Vagina (tissue), 2 donors: ENCODE data around the gene AARS2.

Source experiments
- POLR2A ChIP-seq, 2 donors: fragments of 450-650 bp; IDR thresholded peaks; one replicate each; pipeline ENCODE4 v1.6.1; 2017; ENCODE audit warnings: antibody characterized with exemption in 2 of 2, mild to moderate bottlenecking in 2 of 2, moderate library complexity in 2 of 2
- POLR2AphosphoS5 ChIP-seq, 2 donors: sonication (generic); formaldehyde crosslinking; IDR thresholded peaks; one replicate each; pipeline ENCODE4 v1.9.0; 2017; ENCODE audit warnings: antibody characterized with exemption in 2 of 2, mild to moderate bottlenecking in 2 of 2, low read depth in 1 of 2; ENCODE audit not compliant: insufficient read depth in 1 of 2
- TF ChIP-seq, protein P1 (sequence below), 3 experiments: fragments of 450-650 bp in 2 of 3; fragments of 200-600 bp in 1 of 3; sonication (generic) in 1 of 3; IDR thresholded peaks; one replicate each; pipeline ENCODE4 v1.5.1; 2017 to 2019; ENCODE audit warnings: antibody characterized with exemption in 3 of 3, mild to moderate bottlenecking in 2 of 3, moderate library complexity in 2 of 3

DNA sequence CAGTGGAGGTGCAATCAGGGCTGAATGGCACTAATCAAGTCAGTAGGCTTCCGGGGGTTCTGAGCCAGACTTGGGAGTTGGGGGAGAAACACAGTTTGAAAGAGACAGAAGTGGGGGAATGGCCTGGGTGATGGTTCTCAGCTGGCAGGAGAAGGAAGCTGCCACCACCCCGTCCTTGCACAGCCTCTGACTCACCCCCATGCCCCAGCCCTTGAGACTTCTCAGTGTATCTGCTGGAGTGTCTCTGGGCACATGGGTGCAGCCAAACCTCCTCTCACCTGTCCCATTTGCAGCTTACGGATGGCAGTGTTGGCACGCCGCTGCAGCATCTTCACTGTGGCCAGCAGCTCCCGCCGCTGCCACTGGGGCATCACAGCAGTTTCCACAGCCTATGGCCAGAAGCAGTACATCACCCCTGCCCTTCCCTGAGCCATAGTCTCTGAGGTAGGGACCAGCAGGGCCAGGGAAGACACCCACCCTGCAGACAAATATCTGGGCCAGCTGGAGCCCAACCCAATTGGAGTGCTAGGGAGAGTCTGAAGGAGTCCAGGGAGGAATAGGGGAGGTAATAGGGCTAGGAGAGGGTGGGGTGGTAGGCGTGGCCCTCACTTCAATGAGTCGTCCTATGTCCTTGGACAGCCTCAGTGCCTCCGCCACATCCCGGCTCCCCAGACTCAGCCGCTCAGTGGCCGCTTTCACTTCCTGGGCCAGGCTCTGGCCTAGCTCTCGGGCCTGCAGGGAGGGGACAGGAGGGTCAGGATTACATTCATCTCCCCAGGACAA, 11.2 kb downstream of the AARS2 start:
- TF ChIP-seq POLR2AphosphoS5 (IDR thresholded peaks at IDR 0.05; ENCODE audit: insufficient read depth in 1 of 2, low read depth in 1 of 2) (no peak), POLR2A (IDR thresholded peaks at IDR 0.05) (no peak)
- TF ChIP-seq, protein P1, sequence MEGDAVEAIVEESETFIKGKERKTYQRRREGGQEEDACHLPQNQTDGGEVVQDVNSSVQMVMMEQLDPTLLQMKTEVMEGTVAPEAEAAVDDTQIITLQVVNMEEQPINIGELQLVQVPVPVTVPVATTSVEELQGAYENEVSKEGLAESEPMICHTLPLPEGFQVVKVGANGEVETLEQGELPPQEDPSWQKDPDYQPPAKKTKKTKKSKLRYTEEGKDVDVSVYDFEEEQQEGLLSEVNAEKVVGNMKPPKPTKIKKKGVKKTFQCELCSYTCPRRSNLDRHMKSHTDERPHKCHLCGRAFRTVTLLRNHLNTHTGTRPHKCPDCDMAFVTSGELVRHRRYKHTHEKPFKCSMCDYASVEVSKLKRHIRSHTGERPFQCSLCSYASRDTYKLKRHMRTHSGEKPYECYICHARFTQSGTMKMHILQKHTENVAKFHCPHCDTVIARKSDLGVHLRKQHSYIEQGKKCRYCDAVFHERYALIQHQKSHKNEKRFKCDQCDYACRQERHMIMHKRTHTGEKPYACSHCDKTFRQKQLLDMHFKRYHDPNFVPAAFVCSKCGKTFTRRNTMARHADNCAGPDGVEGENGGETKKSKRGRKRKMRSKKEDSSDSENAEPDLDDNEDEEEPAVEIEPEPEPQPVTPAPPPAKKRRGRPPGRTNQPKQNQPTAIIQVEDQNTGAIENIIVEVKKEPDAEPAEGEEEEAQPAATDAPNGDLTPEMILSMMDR (IDR thresholded peaks at IDR 0.05): no peak
